Stimulated activated CD4-positive, alpha-beta T cell treated with anti-CD3 and anti-CD28 coated beads, Interleukin-1b, Interleukin-23, amount 100 ng/mL, for 48 hours (primary cell): ENCODE measurements around the gene PCDH17.
A peak's percentile ranks its signal among the peaks of the same experiment; 100 is the strongest.

Source experiments
- DNase-seq: peaks from one replicate; pipeline ENCODE4 v3.0.0-alpha.2; 2020

The PCDH17 gene

GRCh38 chr13:57631596-57632275, at the start of gene PCDH17:
PCDH17 (plus strand) TSS chr13:57631744; CDS start chr13:57632547, 803 bp downstream.
- no peak for DNase-seq

- no peak for DNase-seq
These were observed 49.5 kb upstream of the PCDH17 start for GRCh38 chr13:57582032-57582431.

GRCh38 chr13:57583529-57583928, 48.0 kb upstream of the PCDH17 start:
- no peak for DNase-seq

GRCh38 chr13:57588639-57589038, 42.9 kb upstream of the PCDH17 start:
- DNase-seq, result no peak

GRCh38 chr13:57595775-57596174, 35.8 kb upstream of the PCDH17 start:
- no peak for DNase-seq

- no peak for DNase-seq
These were observed 30.0 kb upstream of the PCDH17 start for GRCh38 chr13:57601536-57601935.

GRCh38 chr13:57604442-57604841, 27.1 kb upstream of the PCDH17 start:
- DNase-seq, result no peak

- no peak for DNase-seq
These were observed 19.6 kb upstream of the PCDH17 start for GRCh38 chr13:57611969-57612368.

- no peak for DNase-seq
These were observed 19.0 kb upstream of the PCDH17 start for GRCh38 chr13:57612568-57612967.

- no peak for DNase-seq
These were observed 6.7 kb upstream of the PCDH17 start for GRCh38 chr13:57624565-57625435.

GRCh38 chr13:57627663-57628062, 3.9 kb upstream of the PCDH17 start:
- no peak for DNase-seq

- no peak for DNase-seq
These were observed 2.1 kb upstream of the PCDH17 start for GRCh38 chr13:57629391-57629804.

- DNase-seq, result peak; percentile 60
These were observed 1.7 kb upstream of the PCDH17 start for GRCh38 chr13:57629821-57630235.

GRCh38 chr13:57630661-57631595, 616 bp upstream of the PCDH17 start:
- DNase-seq, result no peak

GRCh38 chr13:57632276-57633140, 964 bp downstream of the PCDH17 start:
- no peak for DNase-seq

GRCh38 chr13:57633141-57633949, 1.8 kb downstream of the PCDH17 start:
- no peak for DNase-seq

- DNase-seq, result no peak
These were observed 2.6 kb downstream of the PCDH17 start for GRCh38 chr13:57633950-57634838.

- DNase-seq, result no peak
These were observed 3.3 kb downstream of the PCDH17 start for GRCh38 chr13:57634839-57635165.

- no peak for DNase-seq
These were observed 4.1 kb downstream of the PCDH17 start for GRCh38 chr13:57635541-57636085.

GRCh38 chr13:57636816-57637215, 5.3 kb downstream of the PCDH17 start:
- no peak for DNase-seq
